ENCODE data around the gene DOCK11. TPM values are rescaled to one million over a fixed set of nuclear protein-coding genes. Genes with fewer than 3 reads are reported as not detected.

Gene DOCK11
- total RNA-seq, 4 donors from 2014 or later: 30.0 to 50.7 (median 35.7) TPM

DNA sequence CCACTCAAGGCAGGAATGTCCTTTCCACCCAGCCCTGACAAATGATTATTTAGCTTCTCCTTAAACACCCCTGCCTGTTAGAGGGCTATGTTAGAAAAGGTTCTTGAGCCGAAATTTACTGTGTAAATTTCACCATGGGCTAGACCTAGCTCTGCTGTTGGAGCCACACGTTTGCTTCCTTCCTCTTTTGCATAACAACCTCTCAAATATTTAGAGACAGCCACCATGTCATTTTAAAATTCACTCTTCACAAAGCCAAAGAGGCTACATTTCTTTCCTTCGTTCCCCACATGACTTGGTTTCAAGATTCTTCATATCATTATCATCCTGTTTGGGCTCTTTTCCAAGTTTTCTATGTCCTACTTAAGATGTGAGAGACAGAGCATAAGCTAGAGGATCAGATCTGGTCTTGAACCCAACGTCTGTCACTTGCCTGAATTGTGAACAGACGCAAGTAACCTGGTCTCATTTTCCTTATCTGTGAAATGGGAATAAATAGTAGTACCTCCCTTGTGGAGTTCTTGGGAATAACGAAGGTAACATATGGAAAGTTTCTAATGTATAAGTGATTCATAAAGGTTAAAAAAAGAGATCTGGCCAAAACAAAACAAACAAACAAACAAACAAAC, 6.7 kb downstream of the DOCK11 start:
- Histone ChIP-seq H3K27me3 (peaks cover 0 to 12% of the 10 kb centered on the region in 2 donors), H3K36me3 (no peaks in the 10 kb centered on the region), H3K4me3 (no peak overlapping the region), H3K27ac (no peak overlapping the region), H3K4me1 (peaks cover 0 to 12% (median 0%) of the 10 kb centered on the region in 4 donors), H3K9me3 (no peaks in the 10 kb centered on the region)
- TF ChIP-seq EP300 (IDR thresholded peaks at IDR 0.05): no peak
- TF ChIP-seq POLR2A (IDR thresholded peaks at IDR 0.05): no peak
- TF ChIP-seq, protein P1, sequence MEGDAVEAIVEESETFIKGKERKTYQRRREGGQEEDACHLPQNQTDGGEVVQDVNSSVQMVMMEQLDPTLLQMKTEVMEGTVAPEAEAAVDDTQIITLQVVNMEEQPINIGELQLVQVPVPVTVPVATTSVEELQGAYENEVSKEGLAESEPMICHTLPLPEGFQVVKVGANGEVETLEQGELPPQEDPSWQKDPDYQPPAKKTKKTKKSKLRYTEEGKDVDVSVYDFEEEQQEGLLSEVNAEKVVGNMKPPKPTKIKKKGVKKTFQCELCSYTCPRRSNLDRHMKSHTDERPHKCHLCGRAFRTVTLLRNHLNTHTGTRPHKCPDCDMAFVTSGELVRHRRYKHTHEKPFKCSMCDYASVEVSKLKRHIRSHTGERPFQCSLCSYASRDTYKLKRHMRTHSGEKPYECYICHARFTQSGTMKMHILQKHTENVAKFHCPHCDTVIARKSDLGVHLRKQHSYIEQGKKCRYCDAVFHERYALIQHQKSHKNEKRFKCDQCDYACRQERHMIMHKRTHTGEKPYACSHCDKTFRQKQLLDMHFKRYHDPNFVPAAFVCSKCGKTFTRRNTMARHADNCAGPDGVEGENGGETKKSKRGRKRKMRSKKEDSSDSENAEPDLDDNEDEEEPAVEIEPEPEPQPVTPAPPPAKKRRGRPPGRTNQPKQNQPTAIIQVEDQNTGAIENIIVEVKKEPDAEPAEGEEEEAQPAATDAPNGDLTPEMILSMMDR (IDR thresholded peaks at IDR 0.05): no peak
- DNase-seq (ENCODE audit: low spot score in 2 of 2): no peak
- 60 to 73% methylated on average over 6 of the region's 6 CpGs for WGBS, 2 donors

DNA sequence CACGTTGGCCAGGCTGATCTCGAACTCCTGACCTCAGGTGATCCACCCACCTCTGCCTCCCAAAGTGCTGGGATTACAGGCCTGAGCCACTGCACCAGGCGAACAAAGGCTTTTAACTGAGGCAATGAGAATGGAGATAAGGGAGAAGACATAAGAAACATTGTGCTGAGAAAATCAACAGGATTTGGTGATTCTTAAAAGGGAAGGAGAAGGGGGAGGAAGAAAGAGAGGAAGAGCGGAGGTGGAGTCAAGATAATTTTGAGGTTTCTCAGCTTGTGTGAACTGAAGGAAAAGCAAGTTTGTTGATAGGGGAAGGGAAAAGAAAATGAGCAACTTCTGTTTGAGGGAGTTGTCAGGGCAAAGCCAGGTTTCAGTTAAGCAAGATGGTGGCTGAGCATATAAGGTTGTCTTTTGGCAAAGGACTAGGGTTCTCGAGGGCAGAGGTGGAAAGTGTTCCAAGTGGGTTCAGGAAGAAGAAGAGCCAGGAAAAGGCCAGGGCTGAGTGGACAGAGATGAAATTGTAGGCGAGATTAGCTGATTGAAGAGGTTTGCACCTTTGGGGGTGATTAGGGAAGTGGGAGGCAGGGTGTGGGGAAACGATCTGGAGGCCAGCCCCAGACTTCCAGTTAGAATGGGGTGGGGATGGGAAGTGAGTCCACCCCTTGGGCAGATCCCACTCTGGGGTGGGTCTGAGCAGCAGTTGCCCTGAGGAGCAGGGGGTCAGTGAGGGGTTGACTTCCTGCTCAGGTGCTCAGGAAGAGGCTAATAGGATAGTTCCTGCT, 7.8 kb downstream of the DOCK11 start:
- 62 to 63% methylated on average over 7 of the region's 7 CpGs for WGBS, 2 donors
- Histone ChIP-seq H3K36me3 (no peaks in the 10 kb centered on the region), H3K9me3 (no peaks in the 10 kb centered on the region), H3K4me3 (no peak overlapping the region), H3K27ac (peak overlapping the region in 1 of 4 donors; percentile 20), H3K4me1 (peaks cover 0 to 10% (median 0%) of the 10 kb centered on the region in 4 donors), H3K27me3 (peaks cover 0 to 12% of the 10 kb centered on the region in 2 donors)
- DNase-seq (ENCODE audit: low spot score in 2 of 2): no peak
- TF ChIP-seq POLR2A (IDR thresholded peaks at IDR 0.05) (no peak), EP300 (IDR thresholded peaks at IDR 0.05) (no peak)
- TF ChIP-seq, protein P1 (IDR thresholded peaks at IDR 0.05): no peak

DNA sequence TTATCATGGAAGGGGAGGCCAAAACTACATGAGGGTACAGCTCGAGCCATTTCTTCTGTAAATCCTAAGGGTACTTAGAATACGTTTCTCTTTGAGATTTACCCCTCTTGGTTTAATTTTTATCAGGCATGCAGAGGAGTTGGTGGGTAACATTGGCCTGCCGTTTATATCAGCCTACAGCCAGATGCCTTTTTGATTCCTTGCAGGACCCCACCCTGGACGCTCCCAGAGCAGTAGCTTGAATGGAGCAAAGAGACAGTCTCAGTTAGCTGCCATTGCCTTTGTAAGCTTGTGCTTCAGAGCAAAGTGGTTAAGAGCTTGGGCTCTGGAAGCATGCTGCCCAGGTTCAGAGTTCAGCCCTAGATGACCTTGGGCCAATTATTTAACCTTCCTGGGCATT, 9.0 kb downstream of the DOCK11 start:
- H3K27ac ChIP-seq: no peak overlapping the region
- DNase-seq (ENCODE audit: low spot score in 2 of 2): no peak
- no peak overlapping the region for H3K4me3 ChIP-seq
- H3K4me1 ChIP-seq: peaks cover 0 to 10% (median 0%) of the 10 kb centered on the region in 4 donors
- TF ChIP-seq, protein P1 (IDR thresholded peaks at IDR 0.05): no peak
- TF ChIP-seq POLR2A (IDR thresholded peaks at IDR 0.05): no peak
- TF ChIP-seq EP300 (IDR thresholded peaks at IDR 0.05): no peak
- no peaks in the 10 kb centered on the region for H3K36me3 ChIP-seq
- peaks cover 0 to 6% of the 10 kb centered on the region in 2 donors for H3K27me3 ChIP-seq
- 71 to 75% methylated on average over 4 of the region's 4 CpGs for WGBS, 2 donors
- H3K9me3 ChIP-seq: no peaks in the 10 kb centered on the region

DNA sequence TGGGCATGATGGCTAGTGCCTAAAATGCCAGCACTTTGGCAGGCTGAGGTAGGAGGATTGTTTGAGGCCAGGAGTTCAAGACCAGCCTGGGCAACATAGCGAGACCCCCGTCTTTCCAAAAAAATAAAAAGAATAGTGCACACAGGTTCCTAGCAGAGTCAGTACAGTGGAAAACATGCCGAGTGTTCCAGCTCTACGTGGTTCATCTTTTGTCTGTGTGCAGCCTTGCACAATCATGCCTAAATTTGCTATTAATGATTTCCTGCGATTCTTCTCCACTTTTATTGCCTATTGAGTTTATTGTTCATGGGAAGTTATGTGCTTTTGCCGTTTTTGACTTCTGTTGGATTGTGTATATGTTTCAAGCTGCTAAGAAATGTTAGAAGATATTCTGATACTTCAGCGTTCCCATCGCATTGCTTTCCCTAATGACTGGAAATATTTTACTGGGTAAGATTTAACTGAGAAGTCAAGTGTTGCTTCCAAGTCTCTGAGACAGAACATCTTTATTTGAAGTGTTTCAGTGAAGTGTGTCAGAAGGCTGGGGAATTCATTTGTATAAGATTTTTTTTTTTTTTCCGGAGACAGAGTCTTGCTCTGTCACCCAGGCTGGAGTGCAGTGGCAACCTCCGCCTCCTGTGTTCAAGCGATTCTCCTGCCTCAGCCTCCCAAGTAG, 11.3 kb downstream of the DOCK11 start:
- H3K9me3 ChIP-seq: no peaks in the 10 kb centered on the region
- no peaks in the 10 kb centered on the region for H3K36me3 ChIP-seq
- TF ChIP-seq EP300 (IDR thresholded peaks at IDR 0.05) (no peak), POLR2A (IDR thresholded peaks at IDR 0.05) (no peak)
- TF ChIP-seq, protein P1 (IDR thresholded peaks at IDR 0.05): no peak
- H3K27ac ChIP-seq: peak overlapping the region in 2 of 4 donors; percentile 16 to 54
- H3K4me3 ChIP-seq: no peak overlapping the region
- 56 to 66% methylated on average over 10 to 11 of the region's 11 CpGs for WGBS, 2 donors
- H3K27me3 ChIP-seq: no peaks in the 10 kb centered on the region
- H3K4me1 ChIP-seq: peaks cover 0 to 10% (median 0%) of the 10 kb centered on the region in 4 donors
- no peak for DNase-seq (ENCODE audit: low spot score in 2 of 2)
